Vagina (tissue), 2 donors: ENCODE measurements around the gene FHIT.

Source experiments
- CTCF ChIP-seq, 3 experiments: fragments of 450-650 bp in 2 of 3; fragments of 200-600 bp in 1 of 3; sonication (generic) in 1 of 3; IDR thresholded peaks; one replicate each; pipeline ENCODE4 v1.5.1; 2017 to 2019; ENCODE audit warnings: antibody characterized with exemption in 3 of 3, mild to moderate bottlenecking in 2 of 3, moderate library complexity in 2 of 3
- POLR2A ChIP-seq, 2 donors: fragments of 450-650 bp; IDR thresholded peaks; one replicate each; pipeline ENCODE4 v1.6.1; 2017; ENCODE audit warnings: antibody characterized with exemption in 2 of 2, mild to moderate bottlenecking in 2 of 2, moderate library complexity in 2 of 2

- TF ChIP-seq POLR2A (IDR thresholded peaks at IDR 0.05) (no peak), CTCF (IDR thresholded peaks at IDR 0.05) (no peak)
These were observed 1374.7 kb downstream of the FHIT start for GRCh38 chr3:59876533-59877062.
